ENCODE results near the gene PREP. TPM values are rescaled to one million over a fixed set of nuclear protein-coding genes. Genes with fewer than 3 reads are reported as not detected.

The PREP gene
- total RNA-seq, 2 donors from 2014 or later = 23.8 to 29.6 TPM

DNA sequence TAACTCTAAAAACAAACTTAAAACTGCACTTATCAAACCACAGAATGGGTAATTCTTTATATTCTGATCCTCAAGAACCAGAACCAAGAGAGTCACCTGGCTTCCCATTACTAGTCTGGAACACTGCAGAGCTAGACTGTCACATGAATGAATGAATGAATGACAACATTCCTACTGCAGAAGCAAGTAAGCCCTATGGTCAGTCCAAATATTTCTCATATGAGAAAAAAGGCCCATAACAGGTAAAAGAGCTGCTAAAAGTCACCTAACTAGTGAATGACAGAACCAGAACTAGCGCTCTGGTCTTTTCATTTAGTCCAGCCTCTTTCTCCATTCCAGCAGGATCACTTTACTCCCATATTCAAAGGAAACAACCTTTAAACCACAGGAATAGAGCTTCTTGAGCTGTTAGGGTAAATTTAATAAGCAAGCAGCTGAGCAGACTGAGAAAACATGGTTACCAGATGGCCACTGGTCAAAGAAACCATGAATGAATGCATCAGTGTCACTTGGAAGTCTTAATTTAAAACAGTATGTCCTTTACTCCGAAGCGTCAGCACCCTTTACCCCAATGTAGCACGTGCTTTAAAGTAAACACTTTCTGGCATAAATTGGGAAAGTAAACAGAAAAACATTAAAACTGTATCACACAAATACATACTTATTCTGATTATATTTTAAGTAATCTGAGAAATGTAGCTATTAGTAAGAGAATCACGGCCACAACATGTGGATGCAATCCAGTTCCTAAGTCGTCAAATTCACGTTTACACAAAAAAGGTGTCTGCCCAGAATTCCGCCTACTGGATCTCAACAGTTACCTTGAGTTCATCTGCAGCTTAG, 1.4 kb downstream of the PREP start:
- intact Hi-C loops (cut with DNase I) = loop anchor here (2.0 to 10.0 kb wide), 2 partner anchors 315 to 317 kb away; no protein-coding TSS in a partner anchor
- DNase-seq (no peak), ATAC-seq (no peak)

GRCh38 chr6:105400501-105400900, 2.4 kb downstream of the PREP start:
- intact Hi-C loops (cut with DNase I) = loop anchor here in 1 of 2 donors (10.0 kb wide), 1 partner anchor 316 kb away; no protein-coding TSS in a partner anchor
- no peak for ATAC-seq
- no peak for DNase-seq

GRCh38 chr6:105398859-105399258, 4.0 kb downstream of the PREP start:
- DNase-seq = no peak
- ATAC-seq = no peak
- intact Hi-C loops (cut with DNase I) = no loop called here

DNA sequence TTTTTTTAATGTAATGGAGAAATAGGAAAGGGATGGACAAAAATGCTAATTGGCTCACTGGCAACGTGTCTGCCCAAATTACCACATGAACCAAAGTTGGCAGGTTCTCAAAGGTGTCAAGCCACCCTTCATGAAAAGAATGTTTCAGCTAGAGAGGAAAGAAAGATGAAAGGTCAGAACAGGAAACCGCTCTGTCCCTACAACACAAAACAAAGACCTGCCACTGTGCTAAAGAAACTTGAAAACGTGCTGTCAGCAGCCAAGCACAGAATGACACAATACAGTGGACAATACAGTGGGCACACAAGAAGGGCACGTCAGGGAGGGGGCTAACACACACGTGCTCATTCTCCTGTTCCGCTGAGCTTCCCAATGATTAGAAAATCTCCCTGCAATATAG, 4.9 kb downstream of the PREP start:
- intact Hi-C loops (cut with DNase I) = no loop called here
- DNase-seq (no peak), ATAC-seq (no peak)

GRCh38 chr6:105391705-105392104, 11.2 kb downstream of the PREP start:
- intact Hi-C loops (cut with DNase I) = no loop called here
- DNase-seq (no peak), ATAC-seq (no peak)

DNA sequence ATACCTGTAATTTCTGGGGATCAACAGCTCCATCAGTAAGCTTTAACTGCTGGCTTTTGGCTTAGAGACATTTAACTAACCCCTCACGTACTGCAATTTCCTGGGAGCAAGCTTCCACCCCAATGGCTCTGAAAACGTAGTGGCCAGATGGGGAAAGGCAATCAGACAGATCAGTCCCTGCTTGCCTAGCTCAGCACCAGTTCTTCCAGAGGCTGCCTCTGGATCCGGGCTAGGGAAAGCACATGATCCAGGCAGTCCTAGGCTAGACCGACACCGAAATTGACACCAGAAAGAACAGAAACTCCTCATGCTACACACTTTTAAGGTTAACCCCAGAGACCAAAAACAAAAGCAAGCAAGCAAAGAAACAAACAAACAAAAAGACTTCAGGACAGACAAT, 13.3 kb downstream of the PREP start:
- intact Hi-C loops (cut with DNase I) = no loop called here
- DNase-seq = no peak
- no peak for ATAC-seq

DNA sequence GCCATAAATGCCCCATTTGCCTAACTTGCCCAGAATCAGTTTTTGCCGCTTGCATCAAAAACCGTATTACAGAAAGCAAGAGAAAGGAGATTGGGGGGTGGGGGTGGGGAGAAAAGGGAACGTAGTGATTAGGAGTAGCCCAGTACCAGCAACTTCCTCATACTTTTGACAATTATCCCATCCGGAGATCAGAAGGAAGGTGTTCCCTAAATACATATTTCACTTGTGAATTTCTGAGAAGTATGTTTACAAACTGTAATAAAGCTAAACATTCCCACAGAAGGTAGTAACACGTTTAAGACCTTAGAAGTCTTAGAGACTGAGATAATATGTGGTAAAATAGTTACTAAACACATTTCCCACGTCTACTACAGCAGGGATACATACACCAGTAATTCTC, 14.5 kb downstream of the PREP start:
- DNase-seq = no peak

GRCh38 chr6:105384004-105384403, 18.9 kb downstream of the PREP start:
- intact Hi-C loops (cut with DNase I) = no loop called here
- no peak for DNase-seq
- no peak for ATAC-seq

More for the DNA sequence above, 14.5 kb downstream of the PREP start:
- ATAC-seq = no peak
- intact Hi-C loops (cut with DNase I) = no loop called here

GRCh38 chr6:105382958-105383357, 19.9 kb downstream of the PREP start:
- no peak for DNase-seq
- ATAC-seq = no peak
- intact Hi-C loops (cut with DNase I) = no loop called here

DNA sequence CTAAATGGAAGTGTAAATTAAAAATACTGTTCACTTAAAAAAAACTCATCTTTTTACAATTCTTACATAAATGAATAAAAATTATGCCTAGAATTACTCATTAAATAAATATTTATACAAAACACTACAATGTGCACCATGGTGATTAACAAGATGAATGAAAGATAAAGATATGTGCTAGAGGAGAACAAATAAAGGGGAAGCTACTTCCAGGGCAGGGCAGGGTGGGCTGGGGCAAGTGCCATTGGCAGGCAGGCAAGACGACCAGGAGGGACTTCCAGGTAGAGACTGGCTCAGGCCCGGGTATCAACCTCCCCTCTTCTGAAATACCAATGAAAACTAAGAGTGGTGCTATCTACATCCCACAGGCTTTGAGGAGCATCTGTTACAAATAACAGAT, 20.4 kb downstream of the PREP start:
- intact Hi-C loops (cut with DNase I) = no loop called here

DNA sequence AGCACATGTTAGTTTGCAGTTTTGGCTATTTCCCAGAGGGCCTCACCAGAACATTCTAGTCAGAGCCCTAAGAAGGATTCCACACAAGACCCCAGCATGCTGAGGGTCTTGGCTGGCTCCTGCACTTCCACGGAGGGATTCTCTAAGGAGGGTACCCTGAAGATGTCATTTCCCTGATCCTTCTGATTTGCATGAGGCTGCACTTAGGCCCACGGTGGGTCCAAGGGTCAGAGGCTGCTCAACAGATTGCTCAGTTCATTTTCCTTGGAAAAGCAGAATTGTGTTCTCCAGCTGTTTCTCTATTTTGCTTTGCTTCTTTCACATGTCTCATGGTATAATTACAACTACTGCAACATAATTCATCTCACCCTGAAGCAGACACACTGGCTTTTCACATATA, 22.2 kb downstream of the PREP start:
- intact Hi-C loops (cut with DNase I) = no loop called here
- no peak for ATAC-seq

More for the DNA sequence above, 20.4 kb downstream of the PREP start:
- no peak for DNase-seq
- ATAC-seq = no peak

GRCh38 chr6:105375797-105376196, 27.1 kb downstream of the PREP start:
- intact Hi-C loops (cut with DNase I) = no loop called here
- ATAC-seq (no peak), DNase-seq (no peak)

More for the DNA sequence above, 22.2 kb downstream of the PREP start:
- DNase-seq = no peak

DNA sequence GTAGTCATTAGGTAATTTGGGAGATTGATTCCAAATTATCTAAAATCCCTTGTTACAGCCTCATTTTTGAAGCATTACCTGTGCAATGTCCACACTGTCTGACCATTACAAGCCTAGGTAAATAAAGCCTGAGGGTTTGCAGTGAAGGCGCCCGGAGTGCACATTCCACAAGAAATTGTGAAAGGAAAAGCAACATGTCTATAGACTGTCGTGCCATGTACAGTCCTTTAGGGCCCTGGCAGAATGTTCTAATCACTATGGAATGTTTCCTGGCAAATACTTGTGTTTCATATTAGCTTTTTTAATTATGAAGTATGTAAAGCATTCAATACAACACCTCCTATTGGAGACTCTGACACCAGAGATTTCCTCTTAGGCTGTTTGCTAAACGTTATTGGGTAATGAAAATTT, 28.9 kb downstream of the PREP start:
- intact Hi-C loops (cut with DNase I) = no loop called here
- ATAC-seq (no peak), DNase-seq (no peak)

- no peak for DNase-seq
- intact Hi-C loops (cut with DNase I) = no loop called here
- ATAC-seq = no peak
These were observed 29.4 kb downstream of the PREP start for GRCh38 chr6:105373481-105373880.

- DNase-seq = no peak
- intact Hi-C loops (cut with DNase I) = no loop called here
- ATAC-seq = no peak
These were observed 30.1 kb downstream of the PREP start for GRCh38 chr6:105372849-105373182.

DNA sequence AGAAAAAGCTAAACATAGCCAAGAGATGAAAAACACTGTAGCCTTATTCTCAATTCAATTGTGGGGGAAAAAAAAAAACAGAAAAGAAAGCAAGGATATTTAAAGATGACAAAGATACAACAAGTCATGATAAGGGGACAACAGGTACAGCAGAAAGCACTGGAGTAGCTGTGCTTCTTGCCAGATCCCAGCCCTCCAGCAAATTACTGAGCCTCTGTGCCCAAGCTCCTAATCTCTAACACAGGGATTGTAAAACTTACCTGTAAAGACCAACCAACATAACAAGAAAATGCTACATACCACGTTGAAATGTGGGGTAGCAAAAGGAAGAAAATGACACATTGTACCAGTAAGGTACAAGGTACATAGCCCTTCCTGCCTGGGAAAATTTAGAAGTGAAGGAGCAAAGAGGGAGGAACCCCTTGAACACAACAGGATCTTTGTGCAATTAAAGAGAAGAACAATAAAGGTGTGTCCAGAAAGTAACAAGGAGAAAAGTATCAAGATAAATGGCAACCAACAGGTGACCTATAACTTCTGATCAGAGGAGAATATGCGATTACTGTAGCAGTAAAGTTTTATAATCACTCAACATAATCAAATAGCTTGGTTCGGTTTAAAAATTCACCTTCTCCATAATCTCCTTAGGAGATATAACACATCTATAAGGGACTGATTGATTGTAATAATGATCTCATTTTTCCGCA, 30.6 kb downstream of the PREP start:
- intact Hi-C loops (cut with DNase I) = no loop called here
- no peak for ATAC-seq
- DNase-seq = no peak

DNA sequence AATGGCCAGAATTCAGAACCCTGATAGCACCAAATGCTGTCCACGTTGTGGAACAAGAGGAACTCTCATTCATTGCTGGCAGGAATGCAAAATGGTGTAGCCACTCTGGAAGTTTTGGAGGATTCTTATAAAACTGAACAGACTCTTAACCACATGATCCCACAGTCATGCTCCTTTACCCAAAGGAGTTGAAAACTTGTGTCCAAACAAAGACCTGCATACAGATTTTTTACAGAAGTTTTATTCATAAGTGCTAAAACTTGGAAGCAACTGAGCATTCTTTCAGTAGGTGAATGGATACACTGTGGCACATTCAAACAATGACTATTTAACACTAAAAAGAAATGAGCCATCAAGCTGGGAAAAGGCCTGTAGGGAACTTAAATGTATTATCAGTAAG, 32.5 kb downstream of the PREP start:
- intact Hi-C loops (cut with DNase I) = no loop called here
- DNase-seq (no peak), ATAC-seq (no peak)

DNA sequence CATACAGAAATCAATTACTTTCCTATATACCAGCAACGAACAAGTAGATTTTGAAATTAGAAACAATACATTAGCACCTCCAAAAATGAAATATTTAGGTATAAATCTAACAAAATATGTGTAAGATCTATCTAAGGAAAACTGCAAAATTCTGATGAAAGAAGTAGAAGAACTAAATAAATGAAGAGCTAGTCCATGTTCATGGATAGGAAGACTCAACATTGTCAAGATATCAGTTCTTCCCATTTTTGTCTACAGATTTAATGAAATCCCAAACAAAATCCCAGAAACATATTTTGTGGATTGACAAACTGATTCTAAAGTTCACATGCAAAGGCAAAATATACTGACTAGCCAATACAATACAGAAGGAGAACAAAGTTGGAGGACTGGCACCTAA, 33.7 kb downstream of the PREP start:
- intact Hi-C loops (cut with DNase I) = no loop called here
- ATAC-seq = no peak
- no peak for DNase-seq

- DNase-seq (no peak), ATAC-seq (no peak)
- intact Hi-C loops (cut with DNase I) = loop anchor here (5.0 kb wide), 2 partner anchors 227 to 277 kb away; a partner anchor contains a TSS
These were observed 38.6 kb downstream of the PREP start for GRCh38 chr6:105364243-105364642.

DNA sequence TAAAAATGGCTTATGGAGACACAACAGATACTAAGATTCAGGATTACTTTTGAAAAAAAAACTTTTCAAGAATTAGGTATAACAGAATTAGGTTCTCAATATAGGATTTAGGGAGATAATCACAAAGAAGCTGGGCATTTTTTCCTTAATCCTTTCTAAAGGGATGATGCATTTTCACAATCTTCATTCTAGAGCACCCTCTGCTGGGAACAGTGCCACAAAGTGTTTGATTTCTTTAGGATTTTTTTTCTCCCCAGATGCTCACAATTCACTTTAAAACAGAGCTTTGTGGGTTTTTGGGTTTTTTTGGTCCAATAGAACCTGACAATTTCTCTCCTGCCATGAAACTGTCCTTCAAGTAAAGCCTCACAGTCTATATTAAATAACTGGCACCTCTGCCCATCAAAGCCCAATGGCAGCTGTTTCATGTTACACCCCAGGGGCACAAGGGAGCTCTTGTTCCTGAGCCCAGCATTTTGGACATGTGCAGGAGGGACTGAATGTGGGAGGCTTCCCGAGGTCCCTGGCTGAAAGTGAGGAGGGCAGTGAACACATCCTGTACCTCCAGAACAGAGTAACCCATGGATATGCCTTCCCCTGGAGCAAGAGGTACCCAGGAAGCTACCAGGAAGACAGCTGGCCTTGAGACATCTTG, 39.7 kb downstream of the PREP start:
- intact Hi-C loops (cut with DNase I) = loop anchor here (5.0 kb wide), 2 partner anchors 226 to 276 kb away; a partner anchor contains a TSS
- DNase-seq = no peak
- no peak for ATAC-seq

All from left cardiac atrium (tissue), 4 donors.